Globus pallidus (tissue), 1 donor: ENCODE results near the gene IKZF3.
"Not testable (repeated sequence)": the region's sequence is repeated elsewhere in the genome, so short reads cannot be mapped to it uniquely, and the experiment has no call there.

ENCODE experiments used
- DNase-seq: peaks from one replicate; pipeline ENCODE4 v3.0.0-alpha.2; 2015; ENCODE audit warnings: low spot score

Gene IKZF3

GRCh38 chr17:39716879-39717536 is 147.1 kb downstream of the IKZF3 start:
- DNase-seq, result no peak

GRCh38 chr17:39716073-39716818 is 147.9 kb downstream of the IKZF3 start:
- DNase-seq, result no peak

GRCh38 chr17:39715375-39716072 is 148.6 kb downstream of the IKZF3 start:
- DNase-seq, result no peak

DNA sequence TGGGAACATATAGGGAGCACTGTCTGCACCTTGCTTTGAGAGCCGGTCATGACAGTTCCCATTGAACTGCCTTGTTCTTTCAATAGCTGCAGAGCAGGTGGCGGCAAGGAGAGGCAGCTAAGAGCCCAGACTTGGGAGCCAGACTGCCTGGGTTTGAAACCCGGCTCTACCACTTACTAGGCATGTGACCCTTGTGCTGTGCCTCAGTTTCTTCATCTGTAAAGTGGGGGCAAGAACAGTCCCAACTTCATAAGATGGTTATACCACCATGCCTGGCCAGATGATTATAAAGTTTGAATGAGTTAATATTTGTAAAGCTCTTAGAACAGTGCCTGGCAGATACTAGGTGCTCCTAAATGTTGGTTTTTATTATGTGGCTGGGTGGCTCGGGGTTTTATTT is 149.9 kb downstream of the IKZF3 start:
- DNase-seq, result no peak

- DNase-seq, result no peak
Observed at GRCh38 chr17:39711851-39712250, 152.3 kb downstream of the IKZF3 start.

DNA sequence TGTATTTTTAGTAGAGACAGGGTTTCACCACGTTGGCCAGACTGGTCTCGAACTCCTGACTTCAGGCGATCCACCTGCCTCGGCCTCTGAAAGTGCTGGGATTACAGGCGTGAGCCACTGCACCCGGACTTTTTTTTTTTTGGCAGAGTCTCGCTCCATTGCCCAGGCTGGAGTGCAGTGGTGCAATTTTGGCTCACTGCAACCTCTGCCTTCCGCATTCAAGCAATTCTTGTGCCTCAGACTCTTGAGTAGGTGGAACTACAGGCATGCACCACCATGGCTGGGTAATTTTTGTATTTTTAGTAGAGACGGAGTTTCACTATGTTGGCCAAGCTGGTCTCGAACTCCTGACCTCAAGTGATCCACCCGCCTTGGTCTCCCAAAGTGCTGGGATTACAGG is 153.0 kb downstream of the IKZF3 start:
- not testable (repeated sequence) for DNase-seq

GRCh38 chr17:39709998-39710964 is 153.8 kb downstream of the IKZF3 start:
- DNase-seq, result no peak

DNA sequence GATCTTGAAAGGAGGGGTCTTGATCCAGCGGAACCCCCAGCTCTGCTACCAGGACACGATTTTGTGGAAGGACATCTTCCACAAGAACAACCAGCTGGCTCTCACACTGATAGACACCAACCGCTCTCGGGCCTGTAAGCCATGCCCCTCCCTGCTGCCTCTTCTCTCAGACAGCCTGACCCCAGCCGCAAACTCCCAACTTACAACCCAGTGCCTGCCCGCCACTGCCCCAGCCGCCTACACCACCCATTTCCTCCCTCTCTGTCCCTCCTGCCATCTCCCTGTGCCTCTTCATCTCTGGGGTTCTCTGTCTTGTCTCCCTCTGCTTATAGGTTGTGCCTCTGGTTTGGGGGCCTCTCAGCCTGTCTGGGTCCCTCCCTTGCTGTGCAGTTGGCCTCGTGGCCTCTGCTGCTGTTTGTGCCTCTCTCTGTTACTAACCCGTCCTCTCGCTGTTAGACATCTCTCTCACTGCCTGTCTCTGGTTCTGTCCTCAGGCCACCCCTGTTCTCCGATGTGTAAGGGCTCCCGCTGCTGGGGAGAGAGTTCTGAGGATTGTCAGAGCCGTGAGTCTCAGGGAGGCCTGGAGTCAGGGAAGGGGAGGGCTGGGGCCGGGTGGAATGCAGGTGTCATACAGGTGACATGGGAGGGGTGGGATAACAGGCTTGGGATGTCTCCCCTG is 154.7 kb downstream of the IKZF3 start:
- DNase-seq, result no peak
